ENCODE measurements around the gene SERPINB8.

Gene SERPINB8

DNA sequence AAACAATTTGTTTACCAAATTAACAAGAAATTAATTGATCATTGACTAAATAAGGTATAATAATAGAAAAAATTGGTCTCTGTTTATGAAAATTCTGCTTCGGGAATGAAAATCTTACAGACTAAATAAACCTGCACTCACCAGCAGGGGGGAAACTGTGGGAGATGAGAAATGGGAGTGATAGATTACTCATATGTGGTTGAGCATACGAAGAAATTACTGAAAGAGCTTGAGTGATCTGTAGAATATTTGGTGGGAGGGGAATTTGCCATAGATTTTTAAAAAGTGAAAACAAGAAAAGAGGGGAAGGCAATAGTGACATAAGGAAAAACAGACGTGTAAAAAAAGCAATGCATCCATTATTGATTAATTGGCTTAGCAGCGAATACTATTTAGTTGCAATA is 18.6 kb upstream of the SERPINB8 start:
- Mint-ChIP-seq H3K27me3 (no peaks in the 10 kb centered on the region), H3K27ac (no peak overlapping the region), H3K4me3 (no peak overlapping the region), H3K4me1 (ENCODE audit: low read depth) (peaks cover 12% of the 10 kb centered on the region), H3K36me3 (ENCODE audit: low read depth) (no peaks in the 10 kb centered on the region), H3K9me3 (peaks cover 6% of the 10 kb centered on the region)
- intact Hi-C loops (cut with micrococcal nuclease), result no loop called here

DNA sequence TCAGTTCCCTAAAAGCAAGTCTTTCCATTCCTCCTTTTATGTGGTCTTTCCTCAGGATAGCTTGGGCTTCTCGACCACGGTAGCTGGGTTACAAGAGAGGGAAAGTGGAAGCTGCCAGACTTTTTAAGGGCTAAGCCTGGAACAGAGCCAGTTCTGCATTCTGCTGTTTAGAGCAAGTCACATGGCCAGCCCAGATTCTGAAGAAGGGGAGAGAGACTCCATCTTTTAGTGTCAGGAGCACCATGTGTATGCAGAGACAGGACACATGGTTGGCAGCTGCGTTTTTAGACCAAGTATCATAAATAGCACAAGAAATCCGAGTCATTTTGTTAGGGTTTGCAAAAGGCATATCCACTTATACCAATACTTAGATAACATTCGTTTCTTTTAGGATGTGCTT is 16.1 kb upstream of the SERPINB8 start:
- peaks cover 12% of the 10 kb centered on the region for H3K4me1 Mint-ChIP-seq (ENCODE audit: low read depth)
- no peak overlapping the region for H3K4me3 Mint-ChIP-seq
- H3K27ac Mint-ChIP-seq, result no peak overlapping the region
- H3K36me3 Mint-ChIP-seq (ENCODE audit: low read depth), result no peaks in the 10 kb centered on the region
- intact Hi-C loops (cut with micrococcal nuclease), result no loop called here
- peaks cover 6% of the 10 kb centered on the region for H3K9me3 Mint-ChIP-seq
- H3K27me3 Mint-ChIP-seq, result no peaks in the 10 kb centered on the region

DNA sequence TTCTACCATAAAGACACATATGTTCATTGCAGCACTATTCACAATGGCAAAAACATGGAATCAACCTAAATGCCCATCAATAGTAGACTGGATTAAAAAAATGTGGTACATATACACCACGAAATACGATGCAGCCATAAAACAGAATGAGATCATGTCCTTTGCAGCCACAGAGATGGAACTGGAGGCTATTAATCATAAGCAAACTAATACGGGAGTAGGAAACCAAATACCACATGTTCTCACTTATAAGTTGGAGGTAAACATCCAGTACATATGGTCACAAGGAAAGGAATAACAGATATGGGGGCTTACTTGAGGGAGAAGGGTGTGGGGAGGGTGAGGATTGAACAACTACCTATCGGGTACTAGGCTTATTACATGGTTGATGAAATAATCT is 13.1 kb upstream of the SERPINB8 start:
- intact Hi-C loops (cut with micrococcal nuclease), result no loop called here
- Mint-ChIP-seq H3K36me3 (ENCODE audit: low read depth) (no peaks in the 10 kb centered on the region), H3K27ac (no peak overlapping the region), H3K4me1 (ENCODE audit: low read depth) (peaks cover 13% of the 10 kb centered on the region), H3K4me3 (no peak overlapping the region), H3K9me3 (peaks cover 1% of the 10 kb centered on the region), H3K27me3 (no peaks in the 10 kb centered on the region)

- intact Hi-C loops (cut with micrococcal nuclease), result no loop called here
- Mint-ChIP-seq H3K4me1 (ENCODE audit: low read depth) (peaks cover 21% of the 10 kb centered on the region), H3K4me3 (no peak overlapping the region), H3K27ac (peak overlapping the region; percentile 40), H3K27me3 (no peaks in the 10 kb centered on the region), H3K36me3 (ENCODE audit: low read depth) (no peaks in the 10 kb centered on the region), H3K9me3 (no peaks in the 10 kb centered on the region)
Observed at GRCh38 chr18:63960891-63961290, 9.0 kb upstream of the SERPINB8 start.

- H3K27me3 Mint-ChIP-seq, result no peaks in the 10 kb centered on the region
- H3K27ac Mint-ChIP-seq, result peak overlapping the region; percentile 40
- H3K9me3 Mint-ChIP-seq, result no peaks in the 10 kb centered on the region
- no peaks in the 10 kb centered on the region for H3K36me3 Mint-ChIP-seq (ENCODE audit: low read depth)
- H3K4me3 Mint-ChIP-seq, result no peak overlapping the region
- H3K4me1 Mint-ChIP-seq (ENCODE audit: low read depth), result peaks cover 27% of the 10 kb centered on the region
- intact Hi-C loops (cut with micrococcal nuclease), result no loop called here
Observed at GRCh38 chr18:63961435-63961980, 8.4 kb upstream of the SERPINB8 start.

DNA sequence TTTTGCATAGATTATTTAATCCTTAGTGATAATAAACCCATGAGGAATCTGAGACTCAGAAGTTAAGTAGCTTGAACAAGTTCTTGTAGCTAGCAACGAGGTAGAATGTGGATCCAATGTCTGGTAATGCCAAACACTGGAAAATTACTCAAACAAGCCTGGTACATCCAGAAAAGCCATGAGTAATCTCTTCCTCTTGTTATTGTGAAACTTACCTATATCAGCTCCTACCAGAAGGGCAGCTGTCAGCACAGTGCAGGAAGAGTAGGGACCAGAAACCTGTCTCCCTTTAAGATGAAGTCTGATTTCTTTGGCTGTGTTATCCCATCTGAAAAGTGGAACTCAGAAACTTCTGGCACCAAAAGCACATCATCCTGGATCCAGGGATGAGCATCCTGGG is 7.7 kb upstream of the SERPINB8 start:
- Mint-ChIP-seq H3K4me1 (ENCODE audit: low read depth) (peaks cover 34% of the 10 kb centered on the region), H3K4me3 (no peak overlapping the region), H3K36me3 (ENCODE audit: low read depth) (no peaks in the 10 kb centered on the region), H3K27me3 (no peaks in the 10 kb centered on the region), H3K9me3 (no peaks in the 10 kb centered on the region), H3K27ac (no peak overlapping the region)
- intact Hi-C loops (cut with micrococcal nuclease), result no loop called here

DNA sequence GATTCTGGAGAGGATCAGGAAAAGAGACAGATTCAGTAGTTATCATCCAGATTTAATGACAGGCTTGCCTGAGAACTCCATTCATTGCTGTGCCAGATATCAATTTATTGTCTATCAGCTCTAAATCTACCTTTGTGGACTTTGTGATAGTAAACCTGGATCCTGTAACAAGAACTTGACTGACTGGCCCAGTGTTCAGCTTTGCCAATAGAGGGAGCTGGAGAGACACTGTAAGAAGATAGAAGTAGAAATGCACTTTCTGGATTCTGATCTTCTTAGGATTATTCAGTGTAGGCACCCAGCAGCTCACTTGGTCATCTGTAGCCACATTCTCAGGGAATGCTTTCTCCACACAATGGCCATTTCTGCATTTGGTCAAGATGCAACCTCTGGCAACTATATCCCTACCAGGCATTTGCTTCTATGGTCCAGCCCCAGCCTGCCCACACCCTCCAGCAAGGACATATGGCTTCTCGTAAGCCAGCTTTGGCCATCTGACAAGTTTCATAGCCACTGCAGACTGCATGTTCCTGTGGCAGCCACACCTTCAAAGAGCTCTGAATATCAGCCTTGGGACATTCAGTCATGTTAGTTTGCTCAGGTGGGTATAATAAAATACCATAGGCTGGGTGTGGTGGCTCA is 6.1 kb upstream of the SERPINB8 start:
- intact Hi-C loops (cut with micrococcal nuclease), result loop anchor here (1.0 kb wide), 2 partner anchors 16 to 31 kb away; no protein-coding TSS in a partner anchor
- H3K27me3 Mint-ChIP-seq, result no peaks in the 10 kb centered on the region
- no peaks in the 10 kb centered on the region for H3K9me3 Mint-ChIP-seq
- H3K4me1 Mint-ChIP-seq (ENCODE audit: low read depth), result peaks cover 50% of the 10 kb centered on the region
- no peak overlapping the region for H3K4me3 Mint-ChIP-seq
- H3K27ac Mint-ChIP-seq, result peak overlapping the region; percentile 30
- no peaks in the 10 kb centered on the region for H3K36me3 Mint-ChIP-seq (ENCODE audit: low read depth)

GRCh38 chr18:63964908-63965307 is 5.0 kb upstream of the SERPINB8 start:
- Mint-ChIP-seq H3K27ac (no peak overlapping the region), H3K4me1 (ENCODE audit: low read depth) (peaks cover 60% of the 10 kb centered on the region), H3K4me3 (no peak overlapping the region), H3K9me3 (no peaks in the 10 kb centered on the region), H3K36me3 (ENCODE audit: low read depth) (peaks cover 3% of the 10 kb centered on the region), H3K27me3 (no peaks in the 10 kb centered on the region)
- intact Hi-C loops (cut with micrococcal nuclease), result no loop called here

- no peak overlapping the region for H3K27ac Mint-ChIP-seq
- peaks cover 12% of the 10 kb centered on the region for H3K36me3 Mint-ChIP-seq (ENCODE audit: low read depth)
- no peaks in the 10 kb centered on the region for H3K27me3 Mint-ChIP-seq
- no peak overlapping the region for H3K4me3 Mint-ChIP-seq
- intact Hi-C loops (cut with micrococcal nuclease), result no loop called here
- H3K4me1 Mint-ChIP-seq (ENCODE audit: low read depth), result peaks cover 64% of the 10 kb centered on the region
- no peaks in the 10 kb centered on the region for H3K9me3 Mint-ChIP-seq
Observed at GRCh38 chr18:63965716-63966330, 4.1 kb upstream of the SERPINB8 start.

DNA sequence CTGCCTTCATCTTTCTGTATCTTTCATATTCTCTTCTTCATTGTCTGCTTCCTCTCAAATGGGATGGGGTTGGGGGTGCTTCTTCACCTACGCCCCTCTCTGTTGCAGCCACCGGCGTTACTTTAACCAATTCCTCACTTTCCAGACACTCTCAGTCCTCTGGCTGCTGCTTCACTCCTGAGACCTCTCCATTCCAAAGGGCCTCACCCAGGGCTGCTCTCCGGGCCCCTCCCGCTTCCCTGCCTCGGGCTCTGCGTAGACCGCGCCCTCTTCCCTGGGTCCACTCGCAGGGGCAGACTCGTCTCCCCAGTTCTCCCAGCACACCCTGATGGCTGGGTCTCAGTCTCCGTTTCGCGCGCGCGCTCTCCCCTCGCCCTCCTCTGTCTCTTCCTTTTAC is 926 bp downstream of the SERPINB8 start:
- intact Hi-C loops (cut with micrococcal nuclease), result loop anchor here (5.0 to 10.0 kb wide), 2 partner anchors 549 to 1256 kb away; partner anchors contain the start of genes PHLPP1 and VPS4B
- Mint-ChIP-seq H3K27me3 (no peaks in the 10 kb centered on the region), H3K9me3 (no peaks in the 10 kb centered on the region), H3K36me3 (ENCODE audit: low read depth) (peaks cover 21% of the 10 kb centered on the region), H3K4me1 (ENCODE audit: low read depth) (peaks cover 87% of the 10 kb centered on the region), H3K4me3 (peak overlapping the region; percentile 97), H3K27ac (peak overlapping the region; percentile 100)

- H3K27me3 Mint-ChIP-seq, result no peaks in the 10 kb centered on the region
- peaks cover 81% of the 10 kb centered on the region for H3K4me1 Mint-ChIP-seq (ENCODE audit: low read depth)
- H3K4me3 Mint-ChIP-seq, result peak overlapping the region; percentile 97
- H3K36me3 Mint-ChIP-seq (ENCODE audit: low read depth), result peaks cover 21% of the 10 kb centered on the region
- H3K9me3 Mint-ChIP-seq, result no peaks in the 10 kb centered on the region
- intact Hi-C loops (cut with micrococcal nuclease), result loop anchor here (5.0 to 10.0 kb wide), 2 partner anchors 549 to 1257 kb away; partner anchors contain the start of genes PHLPP1 and VPS4B
- peak overlapping the region; percentile 100 for H3K27ac Mint-ChIP-seq
Observed at GRCh38 chr18:63971320-63972001, 1.6 kb downstream of the SERPINB8 start.

DNA sequence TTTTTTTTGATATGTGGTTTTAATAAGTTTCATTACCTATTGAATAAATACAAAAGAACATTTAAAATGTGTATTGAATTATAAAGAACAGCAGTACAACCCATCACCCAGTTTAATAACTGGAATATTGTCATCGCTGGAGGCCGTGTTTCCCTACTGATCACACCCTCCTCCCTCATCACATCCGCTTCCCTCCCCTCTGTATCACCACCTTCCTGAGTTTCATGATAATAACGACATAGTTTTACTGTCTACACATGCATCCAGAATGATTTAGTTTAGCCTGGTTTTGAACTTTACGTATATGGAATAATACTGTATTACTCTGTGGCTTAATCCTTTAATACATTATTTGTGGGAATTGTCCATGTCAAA is 2.1 kb downstream of the SERPINB8 start:
- Mint-ChIP-seq H3K27me3 (no peaks in the 10 kb centered on the region), H3K9me3 (no peaks in the 10 kb centered on the region), H3K36me3 (ENCODE audit: low read depth) (peaks cover 21% of the 10 kb centered on the region), H3K4me1 (ENCODE audit: low read depth) (peaks cover 78% of the 10 kb centered on the region), H3K4me3 (no peak overlapping the region), H3K27ac (peak overlapping the region; percentile 100)
- intact Hi-C loops (cut with micrococcal nuclease), result loop anchor here (5.0 to 10.0 kb wide), 2 partner anchors 550 to 1257 kb away; partner anchors contain the start of genes PHLPP1 and VPS4B

DNA sequence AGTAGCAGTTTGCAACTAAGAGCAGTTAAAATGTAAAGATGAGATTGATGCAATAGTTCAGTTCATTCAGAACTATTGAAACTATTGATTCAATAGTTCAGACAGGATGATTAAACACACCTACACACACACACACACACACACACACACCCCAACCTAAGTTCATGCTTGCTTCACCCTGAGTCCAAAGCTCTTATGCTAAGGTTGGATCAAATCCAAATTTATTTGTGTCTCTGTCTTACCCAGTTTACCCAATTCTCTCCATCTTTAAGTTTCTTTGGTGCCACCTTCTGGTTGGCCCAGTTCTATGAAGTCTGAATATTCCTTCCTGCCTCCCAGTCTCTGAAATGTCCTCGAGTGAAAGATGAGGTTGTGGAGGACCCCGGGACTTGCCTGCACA is 5.1 kb downstream of the SERPINB8 start:
- Mint-ChIP-seq H3K36me3 (ENCODE audit: low read depth) (peaks cover 36% of the 10 kb centered on the region), H3K27ac (peak overlapping the region; percentile 80), H3K27me3 (no peaks in the 10 kb centered on the region), H3K4me1 (ENCODE audit: low read depth) (peaks cover 80% of the 10 kb centered on the region), H3K9me3 (no peaks in the 10 kb centered on the region), H3K4me3 (peak overlapping the region; percentile 52)
- intact Hi-C loops (cut with micrococcal nuclease), result loop anchor here (5.0 to 10.0 kb wide), 2 partner anchors 553 to 1260 kb away; partner anchors contain the start of genes PHLPP1 and VPS4B

DNA sequence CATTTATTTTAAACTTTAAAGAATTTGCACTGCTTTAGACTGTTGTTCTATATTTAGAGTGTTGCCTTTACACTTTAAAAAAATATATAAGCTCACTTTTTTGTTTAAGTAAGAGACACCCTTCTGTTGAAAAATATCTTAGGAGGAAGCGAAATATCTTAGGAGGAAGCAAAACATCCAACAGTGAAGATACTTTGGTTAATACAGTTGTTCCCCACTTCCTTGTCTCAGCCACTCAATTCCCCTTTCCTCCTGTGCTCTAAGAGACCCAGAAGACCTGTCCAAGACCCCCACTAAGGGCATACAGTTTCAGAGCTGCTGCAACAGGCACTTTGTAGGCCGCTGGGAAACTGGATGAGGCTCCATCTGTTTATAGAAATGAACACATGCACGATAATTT is 5.7 kb downstream of the SERPINB8 start:
- intact Hi-C loops (cut with micrococcal nuclease), result loop anchor here (10.0 kb wide), 1 partner anchor 1261 kb away; the partner anchor contains the start of gene PHLPP1
- Mint-ChIP-seq H3K27ac (peak overlapping the region; percentile 80), H3K36me3 (ENCODE audit: low read depth) (peaks cover 36% of the 10 kb centered on the region), H3K4me3 (peak overlapping the region; percentile 48), H3K27me3 (no peaks in the 10 kb centered on the region), H3K9me3 (no peaks in the 10 kb centered on the region), H3K4me1 (ENCODE audit: low read depth) (peaks cover 85% of the 10 kb centered on the region)

Measured in dendritic cell treated with granulocyte-macrophage colony-stimulating factor and Interleukin-4, amounts not matched to agents 40 ng/mL and 50 ng/mL, for 4 days (primary cell).